ENCODE results near the gene COPA.

COPA gene

DNA sequence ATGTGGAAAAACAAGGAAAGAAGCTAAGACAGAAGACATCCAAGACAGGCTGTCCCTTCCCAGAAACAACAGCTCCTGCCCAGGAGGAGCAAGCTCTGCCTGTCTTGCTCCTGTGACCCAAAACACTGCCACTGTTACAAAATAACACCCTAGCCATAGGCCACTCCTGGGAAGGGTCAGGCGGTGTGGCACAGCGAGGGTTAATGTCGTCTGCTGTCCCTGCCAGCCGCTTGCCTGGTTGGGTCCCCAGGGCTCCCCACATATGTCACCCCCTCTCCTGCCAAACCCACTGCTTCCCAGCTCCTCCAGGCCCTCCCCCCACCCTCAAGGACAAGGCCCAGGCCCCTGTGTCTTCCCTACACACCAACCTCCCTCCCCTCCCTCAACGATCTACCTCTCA lies 20.0 kb upstream of the COPA start:
- no peak for DNase-seq (ENCODE audit: low read depth in 3 of 3)

DNA sequence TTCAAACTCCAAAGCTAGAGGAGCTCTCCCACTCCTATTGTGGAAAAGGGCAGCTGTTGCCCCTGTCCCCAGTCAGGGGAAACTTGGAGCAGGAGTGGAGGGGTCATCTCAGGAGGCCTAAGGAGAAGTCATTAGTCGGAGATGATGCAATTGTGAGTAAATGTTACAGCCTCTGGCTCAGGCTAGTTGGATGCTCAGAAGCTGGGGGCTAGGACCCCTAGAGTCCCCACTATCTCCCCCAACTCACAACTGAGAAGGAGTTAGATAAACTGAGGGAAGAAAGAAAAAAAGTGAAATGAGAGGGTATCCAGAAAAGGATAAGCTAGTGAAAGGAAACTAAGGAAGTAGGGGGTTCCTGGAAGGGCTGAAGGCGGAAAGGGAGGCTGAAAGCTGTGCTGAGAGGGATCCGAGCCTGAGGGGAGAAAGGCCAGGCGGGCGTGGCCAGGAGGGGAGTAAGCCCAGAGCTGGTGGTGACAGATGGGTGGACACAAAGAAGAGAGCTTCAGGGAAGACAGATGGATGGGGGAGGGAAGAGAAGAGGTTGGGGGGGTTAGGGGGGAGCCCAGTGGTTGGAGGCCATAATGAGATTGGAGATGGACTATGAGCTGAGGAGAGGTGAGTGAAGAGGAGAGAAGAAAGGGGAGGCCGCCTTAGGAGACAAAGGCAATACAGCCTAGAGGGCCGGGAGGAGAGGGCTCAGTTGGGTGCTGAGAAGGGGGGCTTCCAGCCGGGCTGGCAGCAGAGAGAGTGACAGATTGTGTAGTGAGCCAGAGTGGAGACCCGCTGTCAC lies 19.3 kb upstream of the COPA start:
- no peak for DNase-seq (ENCODE audit: low read depth in 3 of 3)

DNA sequence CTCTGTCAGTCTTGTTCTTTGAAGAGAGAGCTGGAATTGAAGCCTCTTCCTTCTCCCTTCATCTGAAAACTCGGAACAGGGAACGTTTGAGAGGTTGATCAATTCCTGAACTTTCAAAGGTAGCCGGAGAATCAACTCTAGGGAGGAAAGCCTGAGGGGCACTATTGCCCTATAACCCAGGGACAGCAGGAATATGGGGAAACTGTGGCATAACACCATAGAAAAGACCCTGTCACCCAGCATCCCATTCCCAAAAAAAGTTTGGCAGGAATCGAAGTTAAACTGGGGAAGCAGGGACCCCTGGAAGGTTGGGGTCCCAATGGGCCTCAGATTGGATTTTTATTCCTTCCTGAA lies 18.7 kb upstream of the COPA start:
- no peak for DNase-seq (ENCODE audit: low read depth in 3 of 3)

DNA sequence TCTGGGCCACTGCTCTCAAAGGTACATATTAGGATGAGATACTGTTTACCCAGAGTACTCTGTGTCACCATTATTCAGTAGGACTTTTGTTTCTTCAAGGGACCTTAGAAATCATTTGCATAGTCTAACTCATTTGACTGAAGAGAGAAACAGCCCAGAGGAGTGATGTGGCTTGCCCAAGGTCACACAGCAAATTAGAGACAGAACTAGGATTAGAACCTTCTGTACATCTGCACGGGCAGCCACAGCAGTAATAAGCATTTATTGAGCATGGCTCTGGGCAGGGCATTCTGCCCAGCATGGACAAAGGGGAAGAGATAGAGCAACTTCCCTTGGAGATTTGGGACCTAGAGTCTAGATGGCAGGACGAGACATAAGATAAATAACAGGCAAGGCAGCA lies 18.1 kb upstream of the COPA start:
- DNase-seq (ENCODE audit: low read depth in 3 of 3) = no peak

DNA sequence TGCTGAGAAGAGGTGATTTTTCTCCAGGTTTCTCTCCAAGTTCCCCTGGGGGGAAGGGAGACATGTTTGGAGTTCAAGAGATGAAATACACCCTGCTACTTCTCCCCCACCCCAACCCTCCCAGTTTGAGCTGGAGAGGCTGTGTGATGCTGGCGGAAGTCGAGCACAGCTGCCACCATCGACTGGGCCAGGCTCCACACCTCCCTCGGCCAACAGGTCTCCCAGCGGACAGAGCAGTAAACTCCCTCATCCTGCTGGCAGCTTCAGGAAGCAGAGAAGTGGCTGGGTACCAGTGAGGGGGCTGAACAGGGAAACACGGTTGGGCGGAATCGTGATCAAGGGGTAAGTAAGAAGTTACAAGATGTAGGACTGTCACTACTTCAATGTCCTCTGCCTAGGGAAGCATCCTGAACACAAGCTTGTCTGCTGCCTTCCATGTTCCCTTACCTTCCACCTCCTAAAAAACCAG lies 17.2 kb upstream of the COPA start:
- no peak for DNase-seq (ENCODE audit: low read depth in 3 of 3)

DNA sequence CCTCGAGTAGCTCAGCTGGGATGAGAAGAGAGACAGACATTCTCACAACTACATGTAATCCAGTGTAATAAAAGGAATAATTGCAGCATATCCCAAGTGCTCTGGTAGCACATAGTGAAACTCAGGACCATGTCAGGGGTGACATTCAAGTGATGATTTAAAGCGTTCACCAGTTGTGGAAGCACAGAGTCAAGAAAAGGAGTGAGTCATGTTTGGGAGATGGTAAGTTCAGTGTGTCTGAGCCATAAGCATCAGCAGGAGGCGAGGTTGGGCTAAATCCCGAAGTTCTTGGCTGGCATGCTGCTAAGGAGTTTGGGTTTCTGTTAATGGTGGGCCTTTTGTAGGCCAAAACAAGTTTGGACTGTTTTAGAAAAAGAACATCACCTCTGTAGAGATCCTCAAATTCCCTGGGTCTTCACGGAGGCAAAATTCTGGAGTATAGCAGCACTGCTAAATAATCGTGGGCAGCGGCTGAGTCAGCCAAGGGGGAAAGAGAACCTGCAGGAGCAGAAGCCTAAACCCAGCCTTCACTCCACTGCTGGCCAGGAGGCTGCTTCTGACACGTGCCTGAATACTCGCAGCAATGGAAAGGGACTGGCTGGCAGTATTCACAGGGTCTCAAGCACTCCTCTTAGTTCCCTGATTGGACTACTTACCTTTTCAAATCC lies 16.6 kb upstream of the COPA start:
- no peak for DNase-seq (ENCODE audit: low read depth in 3 of 3)

DNA sequence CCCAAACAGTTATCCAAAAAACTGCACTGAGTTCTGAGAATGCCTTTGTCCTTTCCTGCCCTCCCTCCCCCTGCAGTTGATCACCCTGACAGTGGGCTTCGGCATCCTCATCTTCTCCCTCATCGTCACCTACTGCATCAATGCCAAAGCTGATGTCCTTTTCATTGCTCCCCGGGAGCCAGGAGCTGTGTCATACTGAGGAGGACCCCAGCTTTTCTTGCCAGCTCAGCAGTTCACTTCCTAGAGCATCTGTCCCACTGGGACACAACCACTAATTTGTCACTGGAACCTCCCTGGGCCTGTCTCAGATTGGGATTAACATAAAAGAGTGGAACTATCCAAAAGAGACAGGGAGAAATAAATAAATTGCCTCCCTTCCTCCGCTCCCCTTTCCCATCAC lies 15.0 kb upstream of the COPA start:
- DNase-seq (ENCODE audit: low read depth in 3 of 3) = no peak

DNA sequence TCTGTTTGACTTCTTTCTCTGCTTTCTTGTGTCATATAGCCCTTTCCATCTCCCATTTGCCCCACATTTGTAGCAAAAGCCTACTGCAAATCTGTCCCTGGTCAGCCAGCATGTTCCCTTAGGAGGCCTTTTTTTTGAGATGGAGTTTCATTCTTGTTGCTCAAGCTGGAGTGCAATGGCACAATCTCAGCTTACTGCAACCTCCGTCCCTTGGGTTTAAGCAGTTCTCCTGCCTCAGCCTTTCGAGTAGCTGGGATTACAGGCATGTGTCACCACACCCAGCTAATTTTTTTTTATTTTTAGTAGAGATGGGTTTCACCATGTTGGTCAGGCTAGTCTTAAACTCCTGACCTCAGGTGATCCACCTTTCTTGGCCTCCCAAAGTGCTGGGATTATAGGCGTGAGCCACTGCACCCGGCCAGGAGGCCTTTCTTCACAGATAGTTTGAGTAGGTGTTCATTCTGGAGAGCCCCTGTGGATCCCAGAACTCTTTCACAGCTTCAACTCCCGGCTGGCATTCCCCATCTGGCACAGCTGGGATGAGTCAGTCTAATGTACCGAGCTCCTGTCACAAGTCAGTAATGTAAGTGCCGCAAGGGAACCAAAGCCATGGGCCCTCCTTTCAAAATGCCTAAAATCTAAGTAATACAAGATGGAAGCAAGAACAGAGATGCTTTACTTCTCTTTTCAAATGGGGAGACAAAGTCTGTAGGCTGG lies 14.4 kb upstream of the COPA start:
- no peak for DNase-seq (ENCODE audit: low read depth in 3 of 3)

DNA sequence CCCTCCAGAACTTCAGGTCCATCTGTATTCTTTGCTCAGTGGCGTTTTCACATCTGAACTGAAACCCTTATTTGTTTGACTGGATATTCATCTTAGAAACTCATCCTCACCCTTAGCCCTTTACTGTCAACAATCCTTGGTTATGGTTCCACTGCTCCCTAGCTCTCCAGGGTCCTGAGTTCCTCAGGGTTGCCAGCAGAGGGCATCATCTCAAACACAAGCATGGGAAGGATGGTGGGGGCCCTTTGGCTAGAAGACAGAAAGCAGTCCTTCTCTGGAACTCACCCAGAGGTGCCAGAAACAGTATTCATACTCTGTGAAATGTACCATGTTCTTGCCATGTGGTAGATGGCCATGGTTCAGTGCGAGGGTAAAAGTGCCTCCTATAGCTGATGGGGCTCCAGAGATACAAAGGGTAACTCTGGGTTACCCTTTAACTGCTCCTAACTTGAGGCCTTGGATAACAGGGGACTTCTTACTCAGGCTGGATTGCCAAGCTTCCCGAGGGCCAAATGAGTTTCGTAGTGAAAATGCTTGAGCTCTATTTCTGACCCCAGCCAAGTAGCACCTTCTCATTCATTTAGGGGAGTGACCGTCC lies 11.4 kb upstream of the COPA start:
- no peak for DNase-seq (ENCODE audit: low read depth in 3 of 3)

DNA sequence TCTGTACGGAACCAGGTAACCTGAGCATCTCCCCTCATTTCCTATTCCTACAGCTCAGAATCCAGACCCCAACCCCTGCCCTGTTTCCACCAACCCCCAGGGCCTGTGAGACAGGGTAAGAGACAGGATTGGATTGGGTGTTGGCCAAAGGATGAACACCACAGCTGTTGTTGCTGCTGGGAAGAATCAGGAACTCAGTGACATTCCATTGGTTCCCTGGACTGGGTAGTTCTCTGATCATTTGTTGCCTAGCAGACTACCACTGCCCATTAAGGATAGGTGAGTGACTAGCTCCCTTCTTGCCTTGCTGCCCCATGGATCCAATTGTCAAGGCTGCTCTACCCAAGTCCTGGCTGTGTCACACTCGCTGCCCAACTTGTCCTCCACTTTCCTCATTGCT lies 10.2 kb upstream of the COPA start:
- DNase-seq (ENCODE audit: low read depth in 3 of 3) = no peak

DNA sequence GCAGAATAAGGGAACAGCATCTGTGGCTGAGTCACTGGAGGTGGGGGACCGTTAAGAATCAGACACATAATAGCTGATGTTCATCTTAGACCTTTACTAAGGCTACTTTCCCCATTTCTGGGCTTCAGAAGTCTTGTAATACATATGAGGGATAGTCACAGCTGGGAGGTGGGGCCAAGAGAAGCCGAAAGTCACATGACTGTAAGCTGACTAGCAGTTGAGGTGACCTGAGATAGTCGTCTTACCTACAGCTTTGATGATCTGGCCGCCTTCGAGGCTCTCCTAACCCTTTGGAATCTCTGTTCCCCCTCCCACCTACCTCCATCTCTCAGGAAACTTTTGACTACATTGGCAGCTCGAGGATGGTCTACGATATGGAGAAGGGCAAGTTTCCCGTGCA lies 9.5 kb upstream of the COPA start:
- no peak for DNase-seq (ENCODE audit: low read depth in 3 of 3)

DNA sequence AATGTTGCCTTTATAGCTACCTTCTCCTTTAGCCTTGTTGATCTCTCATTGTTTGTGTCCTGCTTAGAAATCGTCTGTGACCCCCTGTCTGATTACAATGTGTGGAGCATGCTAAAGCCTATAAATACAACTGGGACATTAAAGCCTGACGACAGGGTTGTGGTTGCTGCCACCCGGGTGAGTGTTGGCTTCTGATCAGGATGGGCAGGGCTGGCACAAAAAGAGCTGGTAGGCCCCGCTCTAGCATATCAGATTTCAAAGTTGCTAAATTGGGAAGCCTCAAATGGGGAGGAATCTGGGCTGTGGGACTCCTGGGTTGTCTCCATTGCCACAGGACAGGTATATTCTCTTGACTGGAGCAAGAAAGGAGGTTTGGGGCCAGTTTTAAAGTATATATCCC lies 8.6 kb upstream of the COPA start:
- no peak for DNase-seq (ENCODE audit: low read depth in 3 of 3)

DNA sequence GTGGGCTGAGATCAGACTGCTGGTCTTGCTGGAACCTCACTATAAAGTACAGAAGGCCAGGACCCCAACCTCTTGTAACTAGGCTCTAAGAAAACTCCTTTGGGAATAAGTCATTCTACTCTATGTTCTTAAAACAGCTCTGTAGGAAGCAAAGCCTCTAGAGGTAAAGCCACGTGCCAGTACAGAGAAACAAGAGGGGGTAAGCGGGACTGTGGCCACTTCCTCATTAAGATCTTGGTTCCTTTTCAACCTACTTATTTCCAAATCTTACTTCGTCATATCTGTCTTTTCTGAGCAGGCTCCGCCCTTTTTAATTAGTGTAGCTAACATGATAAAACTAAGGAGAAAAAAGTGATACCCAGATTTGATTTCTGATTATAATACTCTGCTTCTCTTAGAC lies 3.9 kb upstream of the COPA start:
- DNase-seq (ENCODE audit: low read depth in 3 of 3) = no peak

DNA sequence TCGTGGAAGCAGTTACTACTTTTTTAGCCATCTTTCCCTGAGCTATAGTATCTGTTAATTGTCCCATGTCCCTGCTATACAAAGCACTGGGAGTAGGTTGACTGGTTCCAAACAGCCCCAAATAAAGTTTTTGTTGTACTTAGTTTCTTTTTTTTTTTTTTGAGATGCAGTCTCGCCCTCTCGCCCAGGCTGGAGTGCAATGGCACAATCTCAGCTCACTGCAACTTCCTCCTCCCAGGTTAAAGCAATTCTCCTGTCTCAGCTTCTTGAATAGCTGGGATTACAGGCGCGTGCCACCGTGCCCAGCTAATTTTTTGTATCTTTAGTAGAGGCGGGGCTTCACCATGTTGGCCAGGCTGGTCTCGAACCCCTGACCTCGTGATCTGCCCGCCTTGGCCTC lies 3.4 kb upstream of the COPA start:
- DNase-seq (ENCODE audit: low read depth in 3 of 3) = no peak

DNA sequence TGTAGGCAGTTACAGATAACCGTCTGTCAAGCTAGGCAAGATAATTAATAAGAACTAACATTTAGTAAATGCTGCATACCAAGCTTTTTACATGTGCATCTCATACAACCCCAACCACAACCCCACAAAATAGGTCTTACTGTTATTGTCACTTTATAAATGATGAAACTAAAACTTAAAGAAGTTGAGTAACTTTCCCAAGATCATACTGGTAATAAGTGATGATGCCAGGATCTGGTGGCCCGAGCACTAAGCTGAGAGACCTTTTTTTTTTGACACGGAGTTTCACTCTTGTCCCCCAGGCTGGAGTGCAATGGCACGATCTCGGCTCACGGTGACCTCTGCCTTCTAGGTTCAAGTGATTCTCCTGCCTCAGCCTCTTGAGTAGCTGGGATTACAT lies 1.9 kb upstream of the COPA start:
- no peak for DNase-seq (ENCODE audit: low read depth in 3 of 3)

DNA sequence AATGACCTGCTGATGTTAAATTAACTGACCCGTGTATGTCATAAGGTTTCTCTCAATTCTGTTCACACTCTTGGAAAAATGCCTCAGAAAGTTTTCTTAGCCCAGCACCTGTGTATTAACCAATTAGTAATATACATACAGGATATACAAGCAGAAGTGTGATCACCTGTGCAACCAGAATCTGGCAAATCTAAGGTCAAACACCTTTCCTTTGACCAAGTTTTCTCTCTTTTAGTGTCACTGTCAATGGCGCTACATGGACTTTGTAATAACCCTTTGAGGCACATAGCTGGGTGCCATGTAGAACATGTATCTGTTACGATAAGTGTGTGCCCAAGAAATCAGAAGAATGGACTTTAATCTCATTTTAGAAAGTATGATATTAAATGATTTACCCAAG lies 1.2 kb upstream of the COPA start:
- no peak for DNase-seq (ENCODE audit: low read depth in 3 of 3)

DNA sequence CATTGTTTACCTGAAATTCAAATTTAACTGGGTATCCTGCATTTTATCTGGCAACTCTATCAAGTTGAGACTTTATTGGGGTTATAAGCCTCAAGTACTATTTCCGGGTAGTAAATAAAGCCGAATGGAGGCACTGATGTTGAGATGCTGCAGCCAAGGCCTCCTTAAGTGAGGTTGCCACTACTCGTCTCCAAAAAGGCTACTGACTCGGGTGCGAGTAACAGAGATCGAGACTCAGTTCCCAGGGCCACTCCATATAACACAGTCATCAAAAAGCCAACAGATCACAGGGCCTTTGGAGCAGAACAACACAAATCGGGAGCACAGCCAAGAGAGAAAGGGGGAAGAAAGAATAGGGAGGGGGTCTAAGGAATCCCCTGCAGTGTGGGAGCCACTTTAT lies 524 bp downstream of the COPA start:
- DNase-seq (ENCODE audit: low read depth in 3 of 3) = no peak

DNA sequence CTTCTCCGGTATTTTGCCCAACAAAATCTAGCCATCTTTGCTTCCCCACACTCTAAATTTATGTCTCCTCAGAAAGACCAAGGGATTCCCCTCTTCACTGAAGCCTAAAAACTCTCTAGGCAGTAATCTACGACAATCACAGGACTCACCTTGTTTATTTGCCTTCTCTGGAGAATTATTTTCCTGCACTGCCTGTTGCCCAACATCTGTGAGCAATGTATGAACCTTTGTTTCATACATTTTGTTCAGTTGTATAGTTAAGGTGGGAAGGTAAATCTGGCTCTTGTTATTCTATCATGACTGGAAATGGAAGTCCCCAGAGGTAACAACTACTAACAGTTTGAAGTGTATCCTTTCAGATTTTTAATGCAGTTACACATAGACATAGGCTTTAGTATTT lies 2.2 kb downstream of the COPA start:
- no peak for DNase-seq (ENCODE audit: low read depth in 3 of 3)

DNA sequence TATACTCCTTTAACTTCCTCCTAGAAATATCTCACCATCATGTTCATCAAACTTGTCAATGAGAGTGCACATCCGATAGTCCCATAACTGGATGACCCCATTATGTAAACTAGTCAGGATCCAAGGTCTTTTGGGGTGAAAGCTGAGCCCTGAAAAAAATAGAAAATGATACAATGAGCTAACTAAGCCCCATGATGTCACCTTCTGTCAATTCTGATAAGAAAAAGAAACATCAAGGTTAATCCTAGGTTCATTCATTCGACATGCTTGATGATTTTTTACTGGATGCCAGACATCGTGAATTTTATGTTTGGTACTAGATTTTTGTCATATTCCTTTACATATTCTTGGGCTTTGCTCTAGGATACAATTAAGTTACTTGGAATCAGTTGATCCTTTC lies 2.9 kb downstream of the COPA start:
- no peak for DNase-seq (ENCODE audit: low read depth in 3 of 3)

DNA sequence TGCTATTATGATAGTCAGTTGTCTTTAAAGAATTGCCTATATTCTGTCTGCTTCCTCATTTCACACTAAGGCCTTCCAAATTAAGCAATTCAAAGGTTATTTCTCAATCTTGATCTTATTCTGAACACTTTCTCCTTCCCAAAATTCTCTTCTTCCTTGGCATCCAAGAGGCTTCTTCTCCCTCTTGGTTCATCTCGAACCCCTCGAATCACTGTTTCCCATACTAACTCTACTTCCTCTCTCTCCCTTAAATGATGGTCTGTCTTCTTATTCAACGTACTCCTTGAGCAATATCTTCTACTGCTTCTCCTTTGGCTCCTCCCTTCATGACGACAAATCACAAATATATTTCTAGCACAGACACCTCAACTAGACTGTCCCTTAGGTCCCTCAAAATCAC lies 4.5 kb downstream of the COPA start:
- no peak for DNase-seq (ENCODE audit: low read depth in 3 of 3)

DNA sequence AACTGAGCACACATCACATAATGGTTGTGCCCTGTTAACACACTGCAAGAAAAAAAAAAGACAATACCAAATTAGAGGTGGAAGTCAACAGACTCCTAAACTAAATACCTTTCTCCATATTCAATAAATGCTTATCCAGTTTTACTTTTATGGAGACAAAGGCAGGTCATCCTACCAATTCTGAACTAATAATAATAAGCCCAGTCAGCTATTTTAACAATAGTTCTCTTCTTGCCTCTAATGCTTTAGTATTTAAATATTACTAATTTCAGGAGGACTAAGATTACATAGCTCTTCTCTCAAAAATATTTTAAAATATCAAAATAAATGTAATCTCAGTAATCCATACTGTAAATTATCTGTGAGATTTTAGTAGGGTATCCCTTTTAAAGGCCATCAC lies 10.5 kb downstream of the COPA start:
- no peak for DNase-seq (ENCODE audit: low read depth in 3 of 3)

DNA sequence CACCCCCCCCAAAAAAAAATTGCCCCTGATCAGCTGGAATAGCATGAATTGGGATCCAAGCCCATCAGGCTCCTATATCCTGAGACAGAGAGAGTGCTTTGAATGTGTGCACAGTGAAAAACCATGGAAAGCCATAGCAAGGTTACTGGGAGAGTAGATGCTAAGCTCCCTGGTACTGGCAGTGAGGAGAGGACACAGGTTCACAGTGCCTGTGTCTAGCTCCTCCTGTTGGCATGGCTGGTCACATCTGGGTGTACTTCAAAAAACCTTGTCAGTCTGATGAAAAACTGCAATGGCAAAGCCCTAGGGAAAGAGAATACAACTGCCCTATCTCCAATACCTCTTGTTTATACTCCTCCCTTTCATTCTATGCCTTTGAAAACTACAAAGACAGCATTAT lies 12.9 kb downstream of the COPA start:
- no peak for DNase-seq (ENCODE audit: low read depth in 3 of 3)

DNA sequence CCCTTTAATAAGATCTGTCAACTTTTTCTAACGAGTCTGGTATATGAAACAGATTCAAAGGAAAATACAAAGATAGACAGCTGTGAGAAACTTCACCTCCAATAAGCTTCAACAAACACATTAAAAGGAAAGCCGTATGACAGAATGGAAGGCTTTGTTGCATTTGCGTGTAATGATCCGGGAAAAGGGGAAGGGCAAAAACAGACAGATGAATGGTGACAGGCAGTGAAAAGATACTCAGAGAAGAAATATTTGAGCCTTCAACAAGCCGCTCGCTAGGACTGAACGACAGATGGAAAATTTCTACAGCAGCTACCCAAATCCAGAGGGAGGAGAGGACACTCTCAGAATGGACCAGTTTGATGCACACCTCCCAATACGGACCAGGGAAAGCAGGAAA lies 14.9 kb downstream of the COPA start:
- DNase-seq (ENCODE audit: low read depth in 3 of 3) = no peak

Data from stimulated activated CD4-positive, alpha-beta T cell treated with anti-CD3 and anti-CD28 coated beads, TNF-alpha, amount 100 ng/mL, for 48 hours (primary cell).